Epithelial cell of esophagus (primary cell): ENCODE measurements around the gene IL3.

ENCODE experiments used
- DNase-seq: peaks from one replicate; pipeline ENCODE4 v3.0.0; 2010; ENCODE audit warnings: low read depth
- H3K4me3 ChIP-seq: 2 replicates; pipeline ENCODE4 v1.5.1; 2011; ENCODE audit warnings: mild to moderate bottlenecking, low read length, control low read depth
- CTCF ChIP-seq: IDR thresholded peaks from 2 replicates; pipeline ENCODE4 v1.5.1; 2011; ENCODE audit warnings: low read depth, mild to moderate bottlenecking, low read length, control low read depth, inconsistent platforms; ENCODE audit not compliant: insufficient read depth; ENCODE audit errors: missing control alignments

Gene IL3

GRCh38 chr5:132064738-132065331, 4.4 kb downstream of the IL3 start:
- DNase-seq, result peak; percentile 73
- H3K4me3 ChIP-seq, result no peak overlapping the region
- TF ChIP-seq CTCF, result peak; percentile 99

GRCh38 chr5:132065351-132065937, 5.0 kb downstream of the IL3 start:
- peak; percentile 68 for TF ChIP-seq CTCF

GRCh38 chr5:132065951-132066701, 5.7 kb downstream of the IL3 start:
- TF ChIP-seq CTCF, result no peak
- DNase-seq, result no peak
- H3K4me3 ChIP-seq, result no peak overlapping the region

More at GRCh38 chr5:132065351-132065937, 5.0 kb downstream of the IL3 start:
- H3K4me3 ChIP-seq, result no peak overlapping the region
- peak; percentile 82 for DNase-seq

- TF ChIP-seq CTCF, result no peak
- no peak for DNase-seq
- no peak overlapping the region for H3K4me3 ChIP-seq
Observed at GRCh38 chr5:132066871-132067270, 6.4 kb downstream of the IL3 start.

GRCh38 chr5:132067451-132067850, 7.0 kb downstream of the IL3 start:
- no peak overlapping the region for H3K4me3 ChIP-seq
- no peak for DNase-seq

More at GRCh38 chr5:132067451-132067850, 7.0 kb downstream of the IL3 start:
- no peak for TF ChIP-seq CTCF
